Esophagus squamous epithelium (tissue), 5 donors: ENCODE data around the gene RBP3. TPM values are rescaled to one million over a fixed set of nuclear protein-coding genes. Genes with fewer than 3 reads are reported as not detected.

ENCODE experiments used
- DNase-seq: peaks from one replicate; lab custom pipeline; 2025; lab: John Stamatoyannopoulos, UW
- H3K27ac ChIP-seq, 4 donors: fragments of 200-600 bp; sonication (generic); one replicate each; pipeline ENCODE4 v1.5.1; 2016 to 2019; ENCODE audit warnings: mild to moderate bottlenecking in 1 of 4
- H3K27me3 ChIP-seq, 4 donors: fragments of 200-600 bp; sonication (generic); 1 replicate in 3 of 4; 2 replicates in 1 of 4; pipeline versions ENCODE4 v1.5.1 to v1.6.0; 2017 to 2021; ENCODE audit warnings: antibody characterized with exemption in 1 of 4
- H3K36me3 ChIP-seq, 3 donors: fragments of 200-600 bp; sonication (generic); one replicate each; pipeline ENCODE4 v1.5.1; 2016 to 2019
- H3K4me1 ChIP-seq, 3 donors: fragments of 200-600 bp; sonication (generic); one replicate each; pipeline ENCODE4 v1.5.1; 2017 to 2019
- H3K4me3 ChIP-seq, 4 donors: fragments of 200-600 bp; sonication (generic); 1 replicate in 3 of 4; 2 replicates in 1 of 4; pipeline ENCODE4 v1.5.1; 2016 to 2019; ENCODE audit warnings: mild to moderate bottlenecking in 2 of 4, moderate library complexity in 1 of 4
- H3K9me3 ChIP-seq, 3 donors: fragments of 200-600 bp; sonication (generic); one replicate each; pipeline ENCODE4 v1.5.1; 2016 to 2019
- CTCF ChIP-seq, 6 experiments: fragments of 450-650 bp in 4 of 6; fragments of 200-600 bp in 2 of 6; sonication (generic) in 2 of 6; IDR thresholded peaks; one replicate each; pipeline ENCODE4 v1.5.1; 2016 to 2019; ENCODE audit warnings: antibody characterized with exemption in 6 of 6, mild to moderate bottlenecking in 4 of 6, moderate library complexity in 4 of 6
- POLR2A ChIP-seq, 4 donors: fragments of 450-650 bp; IDR thresholded peaks; one replicate each; pipeline ENCODE4 v1.6.1; 2017; ENCODE audit warnings: antibody characterized with exemption in 4 of 4, mild to moderate bottlenecking in 4 of 4, moderate library complexity in 3 of 4
- WGBS, 2 donors: methylation state at CpG; one replicate each; pipeline ENCODE4 v1.1.5; 2018; 5-methylcytosine and 5-hydroxymethylcytosine counted together
- intact Hi-C: fragments of 100-400 bp; cut with DNase I; formaldehyde crosslinking; loops from one replicate; pipeline ENCODE4 v1.15.0; 2022
- total RNA-seq, 4 donors: library from RNA; depleted of rRNA; stranded (reverse); fragments of >200 nt; gene quantifications; one replicate each; pipeline ENCODE4 v1.1.0, GENCODE V29; 2016
- donor health status: DM: yes; HTN: yes; CAD: no.

RBP3 gene
- total RNA-seq, 4 donors from 2014 or later, result not detected

DNA sequence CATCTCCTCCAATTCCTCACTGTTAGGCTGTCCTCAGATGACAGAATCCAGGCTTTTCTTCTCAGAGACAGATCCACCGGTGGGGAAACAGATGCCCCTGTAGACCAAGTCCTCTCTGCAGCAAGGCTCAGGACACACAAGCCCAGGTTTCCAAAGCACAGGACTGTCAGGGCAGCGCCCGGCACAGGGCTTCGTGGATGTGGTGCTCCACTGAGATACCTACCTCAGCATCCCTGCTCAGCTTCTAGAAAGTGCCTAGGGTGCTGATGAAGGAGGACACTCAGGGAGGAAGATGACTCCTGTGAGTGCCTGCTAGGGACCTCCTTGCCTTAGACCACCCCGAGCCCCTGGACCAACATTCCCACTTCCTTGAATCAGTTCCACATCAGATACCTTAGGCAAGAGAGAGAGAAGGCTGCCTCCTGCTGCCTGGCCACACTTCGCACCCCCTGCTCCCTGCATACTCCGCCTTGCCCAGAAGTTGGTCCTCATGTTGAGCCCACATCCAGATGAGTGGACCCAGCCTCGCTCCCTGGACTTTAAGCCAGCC is 8.9 kb upstream of the RBP3 start:
- no peak for DNase-seq
- H3K27ac ChIP-seq, result no peak overlapping the region
- no peak overlapping the region for H3K4me3 ChIP-seq
- H3K9me3 ChIP-seq, result no peaks in the 10 kb centered on the region
- WGBS, 2 donors, result 94% methylated on average over 7 of the region's 8 CpGs; no CpG with 5 or more reads in 1 of the 2 donors
- peaks cover 0 to 20% (median 0%) of the 10 kb centered on the region in 4 donors for H3K27me3 ChIP-seq
- H3K36me3 ChIP-seq, result no peaks in the 10 kb centered on the region
- H3K4me1 ChIP-seq, result no peaks in the 10 kb centered on the region
- no peak for TF ChIP-seq CTCF (IDR thresholded peaks at IDR 0.05)
- no peak for TF ChIP-seq POLR2A (IDR thresholded peaks at IDR 0.05)
- intact Hi-C loops, result no loop called here

- Histone ChIP-seq H3K36me3 (no peaks in the 10 kb centered on the region), H3K27ac (no peak overlapping the region), H3K4me1 (no peaks in the 10 kb centered on the region), H3K9me3 (no peaks in the 10 kb centered on the region), H3K27me3 (peaks cover 0 to 16% (median 0%) of the 10 kb centered on the region in 4 donors), H3K4me3 (no peak overlapping the region)
- intact Hi-C loops, result no loop called here
- 42 to 62% methylated on average over 6 to 10 of the region's 15 CpGs for WGBS, 2 donors
- no peak for DNase-seq
- TF ChIP-seq POLR2A (IDR thresholded peaks at IDR 0.05) (no peak), CTCF (IDR thresholded peaks at IDR 0.05) (no peak)
Observed at GRCh38 chr10:47339759-47340607, 8.2 kb upstream of the RBP3 start.

GRCh38 chr10:47340608-47341170 is 7.5 kb upstream of the RBP3 start:
- Histone ChIP-seq H3K4me3 (no peak overlapping the region), H3K27ac (no peak overlapping the region), H3K36me3 (no peaks in the 10 kb centered on the region), H3K27me3 (peaks cover 0 to 14% (median 0%) of the 10 kb centered on the region in 4 donors), H3K4me1 (no peaks in the 10 kb centered on the region), H3K9me3 (no peaks in the 10 kb centered on the region)
- no peak for DNase-seq
- WGBS, 2 donors, result 60 to 67% methylated on average over 5 of the region's 5 CpGs
- intact Hi-C loops, result no loop called here
- TF ChIP-seq CTCF (IDR thresholded peaks at IDR 0.05), result peak; percentile 65 to 98 (median 92)
- no peak for TF ChIP-seq POLR2A (IDR thresholded peaks at IDR 0.05)

DNA sequence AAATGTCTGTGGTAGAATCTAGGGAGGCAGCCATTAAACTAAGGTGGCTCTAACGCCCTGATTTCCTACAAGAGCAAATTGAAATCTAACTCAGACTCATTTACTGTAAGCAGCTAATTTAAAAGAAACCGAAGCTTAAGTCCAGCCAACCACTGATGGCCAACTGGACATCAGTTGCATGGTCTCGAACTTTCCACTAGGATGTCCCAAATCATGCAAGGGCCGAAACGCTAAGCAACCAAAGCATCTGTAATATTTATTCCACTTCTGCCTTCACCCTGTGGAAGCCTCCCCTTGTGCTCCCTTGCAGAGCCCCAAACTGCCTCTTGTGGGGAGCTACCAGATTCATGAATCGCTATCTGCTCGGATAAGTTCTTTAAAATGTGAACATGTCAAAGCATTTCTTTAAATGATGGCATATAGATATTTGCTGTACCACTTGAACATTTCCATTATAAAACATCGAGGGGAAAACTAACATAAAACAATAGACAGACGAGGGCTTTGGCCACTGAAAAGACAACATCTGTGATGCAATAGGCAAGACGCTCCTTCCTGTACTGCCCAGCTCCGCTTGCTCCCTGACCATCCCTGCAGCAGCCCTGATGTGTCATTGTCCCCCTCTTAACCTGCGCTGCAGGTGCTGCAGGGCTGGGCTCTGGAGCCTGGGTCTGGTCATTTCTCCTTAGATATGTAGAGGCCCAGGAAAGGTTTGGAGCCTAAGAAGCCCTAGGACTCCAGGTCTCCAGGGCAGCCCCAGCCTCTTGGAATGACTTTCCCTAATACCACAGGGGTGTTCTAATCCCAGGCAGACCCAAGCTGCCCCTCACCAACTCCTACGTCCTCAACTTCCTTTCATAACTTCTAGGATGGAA is 2.9 kb upstream of the RBP3 start:
- no peaks in the 10 kb centered on the region for H3K27me3 ChIP-seq
- no peaks in the 10 kb centered on the region for H3K36me3 ChIP-seq
- DNase-seq, result no peak
- H3K4me3 ChIP-seq, result no peak overlapping the region
- 85 to 87% methylated on average over 13 of the region's 13 CpGs for WGBS, 2 donors
- H3K27ac ChIP-seq, result no peak overlapping the region
- TF ChIP-seq CTCF (IDR thresholded peaks at IDR 0.05) (no peak), POLR2A (IDR thresholded peaks at IDR 0.05) (no peak)
- H3K9me3 ChIP-seq, result no peaks in the 10 kb centered on the region
- intact Hi-C loops, result no loop called here
- no peaks in the 10 kb centered on the region for H3K4me1 ChIP-seq
